Measurements from ENCODE around the gene SLC38A2. TPM values are rescaled to one million over a fixed set of nuclear protein-coding genes. Genes with fewer than 3 reads are reported as not detected.

Gene SLC38A2
- polyA plus RNA-seq, 1 donor from 2014 or later: 143 TPM

GRCh38 chr12:46382408-46382963 is 9.9 kb upstream of the SLC38A2 start:
- H3K4me3 ChIP-seq (ENCODE audit: low read length): peak overlapping the region; percentile 94
- H3K9ac ChIP-seq (ENCODE audit: low read length): peak overlapping the region; percentile 99
- H3K27me3 ChIP-seq (ENCODE audit: insufficient read depth, low read depth, low read length): no peaks in the 10 kb centered on the region
- H3K9me3 ChIP-seq (ENCODE audit: low read length): no peaks in the 10 kb centered on the region
- H3K36me3 ChIP-seq (ENCODE audit: insufficient read depth, low read length): no peaks in the 10 kb centered on the region
- H3K4me2 ChIP-seq (ENCODE audit: low read length): peak overlapping the region; percentile 96
- H4K20me1 ChIP-seq (ENCODE audit: insufficient read depth): no peaks in the 10 kb centered on the region
- peak overlapping the region; percentile 73 for H2AFZ ChIP-seq (ENCODE audit: low read depth, low read length)
- H3K27ac ChIP-seq (ENCODE audit: low read length): peak overlapping the region; percentile 98
- no peaks in the 10 kb centered on the region for H3K79me2 ChIP-seq (replicated peaks; ENCODE audit: insufficient read depth, low read length)
- H3K9me2 ChIP-seq (ENCODE audit: insufficient read depth, low read length): no peaks in the 10 kb centered on the region
- TF ChIP-seq TAF1 (IDR thresholded peaks at IDR 0.05; ENCODE audit: low read depth) (no peak), POLR2AphosphoS5 (IDR thresholded peaks at IDR 0.05) (no peak), CTCF (IDR thresholded peaks at IDR 0.05; ENCODE audit: poor library complexity, severe bottlenecking) (no peak), REST (IDR thresholded peaks at IDR 0.05; ENCODE audit: borderline replicate concordance) (no peak), MXI1 (conservative IDR thresholded peaks at IDR 0.05; ENCODE audit: poor library complexity, severe bottlenecking) (no peak), RAD21 (conservative IDR thresholded peaks at IDR 0.05) (no peak), EP300 (conservative IDR thresholded peaks at IDR 0.05; ENCODE audit: poor library complexity, severe bottlenecking) (no peak), EZH2 (IDR thresholded peaks at IDR 0.05; ENCODE audit: borderline replicate concordance, insufficient read depth, low read length, poor library complexity, severe bottlenecking) (no peak), SMC3 (conservative IDR thresholded peaks at IDR 0.05; ENCODE audit: poor library complexity) (no peak)
- peaks cover 4% of the 10 kb centered on the region for H3F3A ChIP-seq (ENCODE audit: insufficient read depth, low read length, poor library complexity, severe bottlenecking)

- no peak overlapping the region for H2AFZ ChIP-seq (ENCODE audit: low read depth, low read length)
- H3K4me3 ChIP-seq (ENCODE audit: low read length): no peak overlapping the region
- H3K79me2 ChIP-seq (replicated peaks; ENCODE audit: insufficient read depth, low read length): no peaks in the 10 kb centered on the region
- H3K9me3 ChIP-seq (ENCODE audit: low read length): no peaks in the 10 kb centered on the region
- peaks cover 4% of the 10 kb centered on the region for H3F3A ChIP-seq (ENCODE audit: insufficient read depth, low read length, poor library complexity, severe bottlenecking)
- no peak overlapping the region for H3K27ac ChIP-seq (ENCODE audit: low read length)
- H4K20me1 ChIP-seq (ENCODE audit: insufficient read depth): no peaks in the 10 kb centered on the region
- no peaks in the 10 kb centered on the region for H3K27me3 ChIP-seq (ENCODE audit: insufficient read depth, low read depth, low read length)
- H3K36me3 ChIP-seq (ENCODE audit: insufficient read depth, low read length): no peaks in the 10 kb centered on the region
- H3K9me2 ChIP-seq (ENCODE audit: insufficient read depth, low read length): no peaks in the 10 kb centered on the region
- H3K4me2 ChIP-seq (ENCODE audit: low read length): no peak overlapping the region
- no peak overlapping the region for H3K9ac ChIP-seq (ENCODE audit: low read length)
- no peak for TF ChIP-seq REST (IDR thresholded peaks at IDR 0.05; ENCODE audit: borderline replicate concordance)
- no peak for TF ChIP-seq POLR2AphosphoS5 (IDR thresholded peaks at IDR 0.05)
- TF ChIP-seq SMC3 (conservative IDR thresholded peaks at IDR 0.05; ENCODE audit: poor library complexity): no peak
- no peak for TF ChIP-seq TAF1 (IDR thresholded peaks at IDR 0.05; ENCODE audit: low read depth)
- TF ChIP-seq MXI1 (conservative IDR thresholded peaks at IDR 0.05; ENCODE audit: poor library complexity, severe bottlenecking): no peak
- TF ChIP-seq RAD21 (conservative IDR thresholded peaks at IDR 0.05): no peak
- TF ChIP-seq CTCF (IDR thresholded peaks at IDR 0.05; ENCODE audit: poor library complexity, severe bottlenecking): no peak
Observed at GRCh38 chr12:46380881-46381280, 8.3 kb upstream of the SLC38A2 start.
